HL-60 (cell line): Measurements from ENCODE around the gene LINC00305.

ENCODE experiments used
- DNase-seq, 2 experiments: peaks; one replicate each; pipeline ENCODE4 v3.0.0-alpha.2; 2010 to 2020; ENCODE audit warnings: low read depth in 1 of 2, low spot score in 1 of 2
- H3K27ac ChIP-seq: fragments of 250-450 bp; sonication (Bioruptor Pico); replicated peaks from 2 replicates; pipeline ENCODE4 v1.5.1; 2020; ENCODE audit warnings: mild to moderate bottlenecking, moderate library complexity
- H3K27me3 ChIP-seq: fragments of 250-450 bp; sonication (Bioruptor Pico); 2 replicates; pipeline ENCODE4 v1.5.1; 2021; ENCODE audit warnings: mild to moderate bottlenecking, moderate library complexity; ENCODE audit not compliant: insufficient read depth, poor library complexity, severe bottlenecking
- H3K4me3 ChIP-seq: replicated peaks from 2 replicates; pipeline ENCODE4 v1.5.1; 2011; ENCODE audit warnings: mild to moderate bottlenecking, control low read depth, low read length; ENCODE audit not compliant: insufficient read depth
- GABPA ChIP-seq: IDR thresholded peaks from 2 replicates; pipeline ENCODE4 v1.6.1; 2012; ENCODE audit warnings: low read depth
- POLR2AphosphoS5 ChIP-seq: IDR thresholded peaks from 2 replicates; pipeline ENCODE4 v1.6.1; 2012; ENCODE audit warnings: low read depth
- REST ChIP-seq: IDR thresholded peaks from 2 replicates; pipeline ENCODE4 v1.6.1; 2012; ENCODE audit warnings: low read depth; ENCODE audit not compliant: insufficient replicate concordance
- SPI1 ChIP-seq: IDR thresholded peaks from 2 replicates; pipeline ENCODE4 v1.6.1; 2012; ENCODE audit warnings: low read depth, mild to moderate bottlenecking, borderline replicate concordance
- TF ChIP-seq, protein P1 (sequence below): IDR thresholded peaks from one replicate; pipeline ENCODE4 v1.5.1; 2011; ENCODE audit warnings: low read length, control low read depth, inconsistent platforms; ENCODE audit not compliant: insufficient read depth

Gene LINC00305

GRCh38 chr18:64055019-64055418, 93.9 kb downstream of the LINC00305 start:
- H3K27ac ChIP-seq = no peak overlapping the region
- no peak for TF ChIP-seq GABPA
- no peak for TF ChIP-seq REST
- no peak for TF ChIP-seq SPI1
- TF ChIP-seq POLR2AphosphoS5 = no peak
- TF ChIP-seq, protein P1, sequence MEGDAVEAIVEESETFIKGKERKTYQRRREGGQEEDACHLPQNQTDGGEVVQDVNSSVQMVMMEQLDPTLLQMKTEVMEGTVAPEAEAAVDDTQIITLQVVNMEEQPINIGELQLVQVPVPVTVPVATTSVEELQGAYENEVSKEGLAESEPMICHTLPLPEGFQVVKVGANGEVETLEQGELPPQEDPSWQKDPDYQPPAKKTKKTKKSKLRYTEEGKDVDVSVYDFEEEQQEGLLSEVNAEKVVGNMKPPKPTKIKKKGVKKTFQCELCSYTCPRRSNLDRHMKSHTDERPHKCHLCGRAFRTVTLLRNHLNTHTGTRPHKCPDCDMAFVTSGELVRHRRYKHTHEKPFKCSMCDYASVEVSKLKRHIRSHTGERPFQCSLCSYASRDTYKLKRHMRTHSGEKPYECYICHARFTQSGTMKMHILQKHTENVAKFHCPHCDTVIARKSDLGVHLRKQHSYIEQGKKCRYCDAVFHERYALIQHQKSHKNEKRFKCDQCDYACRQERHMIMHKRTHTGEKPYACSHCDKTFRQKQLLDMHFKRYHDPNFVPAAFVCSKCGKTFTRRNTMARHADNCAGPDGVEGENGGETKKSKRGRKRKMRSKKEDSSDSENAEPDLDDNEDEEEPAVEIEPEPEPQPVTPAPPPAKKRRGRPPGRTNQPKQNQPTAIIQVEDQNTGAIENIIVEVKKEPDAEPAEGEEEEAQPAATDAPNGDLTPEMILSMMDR = no peak
- no peaks in the 10 kb centered on the region for H3K27me3 ChIP-seq
- no peak for DNase-seq
- H3K4me3 ChIP-seq = no peak overlapping the region

DNA sequence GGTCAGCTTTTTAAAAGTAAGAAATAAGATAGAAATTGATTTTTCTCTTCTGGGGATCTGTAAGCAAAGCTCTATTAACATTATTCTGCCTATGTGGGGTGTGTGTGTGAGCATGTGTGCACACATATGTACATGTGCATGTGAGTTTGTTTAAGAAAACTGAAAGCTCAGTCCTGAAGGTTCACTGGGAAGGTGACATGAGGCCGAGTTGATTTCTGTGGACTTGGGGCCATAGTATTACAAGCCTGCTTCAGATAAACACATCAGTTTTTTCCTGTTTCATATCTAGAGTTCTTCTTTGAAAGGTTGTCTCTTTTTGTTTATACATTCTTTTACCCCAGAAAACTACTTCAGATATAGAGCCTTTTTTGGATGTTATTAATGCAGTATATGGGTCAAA, 95.6 kb downstream of the LINC00305 start:
- DNase-seq = no peak
- TF ChIP-seq, protein P1 = no peak
- TF ChIP-seq GABPA (no peak), POLR2AphosphoS5 (no peak), SPI1 (no peak), REST (no peak)
- H3K4me3 ChIP-seq = no peak overlapping the region
- H3K27me3 ChIP-seq = no peaks in the 10 kb centered on the region
- H3K27ac ChIP-seq = no peak overlapping the region

GRCh38 chr18:64052772-64053171, 96.1 kb downstream of the LINC00305 start:
- no peak overlapping the region for H3K27ac ChIP-seq
- no peak overlapping the region for H3K4me3 ChIP-seq
- no peak for DNase-seq
- no peaks in the 10 kb centered on the region for H3K27me3 ChIP-seq
- no peak for TF ChIP-seq REST
- no peak for TF ChIP-seq SPI1
- no peak for TF ChIP-seq POLR2AphosphoS5
- TF ChIP-seq, protein P1 = no peak
- no peak for TF ChIP-seq GABPA
